GM18870 (cell line): ENCODE measurements around the gene DAAM2.

ENCODE experiments used
- ATAC-seq: cut with Tn5 transposase; IDR thresholded peaks from one replicate; pipeline ENCODE4 v1.9.1; 2021; ENCODE audit warnings: moderate library complexity; ENCODE audit not compliant: unreplicated experiment

The DAAM2 gene

GRCh38 chr6:39947611-39948068 lies 155.5 kb downstream of the DAAM2 start:
- no peak for ATAC-seq

GRCh38 chr6:39948199-39948791 lies 156.1 kb downstream of the DAAM2 start:
- ATAC-seq, result no peak

- no peak for ATAC-seq
These were observed 158.0 kb downstream of the DAAM2 start for GRCh38 chr6:39950125-39950720.

GRCh38 chr6:39951191-39951590 lies 159.0 kb downstream of the DAAM2 start:
- ATAC-seq, result no peak

- ATAC-seq, result no peak
These were observed 159.5 kb downstream of the DAAM2 start for GRCh38 chr6:39951716-39952115.

GRCh38 chr6:39952167-39952566 lies 160.0 kb downstream of the DAAM2 start:
- ATAC-seq, result no peak

- no peak for ATAC-seq
These were observed 161.0 kb downstream of the DAAM2 start for GRCh38 chr6:39953076-39953618.
